Neural progenitor cell (in vitro differentiated cells): ENCODE data around the gene RABEPK. TPM values are rescaled to one million over a fixed set of nuclear protein-coding genes. Genes with fewer than 3 reads are reported as not detected.
"Not testable (repeated sequence)": the region's sequence is repeated elsewhere in the genome, so short reads cannot be mapped to it uniquely, and the experiment has no call there.

Experiments used
- DNase-seq: peaks from one replicate; pipeline ENCODE4 v3.0.0-alpha.2; 2016; ENCODE audit warnings: low spot score
- H2AFZ ChIP-seq: fragments of 200-600 bp; sonication (generic); replicated peaks from 2 replicates; pipeline ENCODE4 v1.6.1; 2016; ENCODE audit warnings: antibody characterized with exemption
- H3F3A ChIP-seq: fragments of 200-600 bp; sonication (generic); 2 replicates; pipeline ENCODE4 v1.6.1; 2016; ENCODE audit warnings: antibody characterized with exemption, low read depth
- H3K27ac ChIP-seq: fragments of 200-600 bp; sonication (generic); 2 replicates; pipeline ENCODE4 v1.5.1; 2016; ENCODE audit warnings: mild to moderate bottlenecking
- H3K27me3 ChIP-seq: fragments of 200-600 bp; sonication (generic); 2 replicates; pipeline ENCODE4 v1.6.1; 2016; ENCODE audit warnings: mild to moderate bottlenecking, moderate library complexity
- H3K36me3 ChIP-seq: fragments of 200-600 bp; sonication (generic); 2 replicates; pipeline ENCODE4 v1.5.1; 2016
- H3K4me1 ChIP-seq: fragments of 200-600 bp; sonication (generic); 2 replicates; pipeline ENCODE4 v1.6.1; 2016; ENCODE audit warnings: mixed run types
- H3K4me2 ChIP-seq: fragments of 200-600 bp; sonication (generic); 2 replicates; pipeline ENCODE4 v1.6.1; 2016
- H3K4me3 ChIP-seq: fragments of 200-600 bp; sonication (generic); 2 replicates; pipeline ENCODE4 v1.5.1; 2016
- H3K79me2 ChIP-seq: fragments of 200-600 bp; sonication (generic); 2 replicates; pipeline ENCODE4 v1.6.1; 2016; ENCODE audit warnings: low read depth
- H3K9ac ChIP-seq: fragments of 200-600 bp; sonication (generic); 2 replicates; pipeline ENCODE4 v1.6.1; 2016
- H3K9me3 ChIP-seq: fragments of 200-600 bp; sonication (generic); 2 replicates; pipeline ENCODE4 v1.5.1; 2016; ENCODE audit warnings: low read depth
- H4K20me1 ChIP-seq: fragments of 200-600 bp; sonication (generic); 2 replicates; pipeline ENCODE4 v1.6.1; 2016; ENCODE audit warnings: low read depth
- H3K27ac Mint-ChIP-seq: 3 replicates; pipeline ENCODE4 v1.8.0; 2021; ENCODE audit warnings: mixed read lengths
- H3K27me3 Mint-ChIP-seq: 2 replicates; pipeline ENCODE4 v1.8.0; 2022; ENCODE audit warnings: low read depth, mild to moderate bottlenecking, inconsistent platforms, moderate library complexity, mixed read lengths; ENCODE audit not compliant: insufficient read depth
- H3K36me3 Mint-ChIP-seq: 3 replicates; pipeline ENCODE4 v1.8.0; 2021; ENCODE audit warnings: mixed read lengths
- H3K4me1 Mint-ChIP-seq: 3 replicates; pipeline ENCODE4 v1.8.0; 2021; ENCODE audit warnings: mixed read lengths
- H3K4me3 Mint-ChIP-seq: 3 replicates; pipeline ENCODE4 v1.8.0; 2021; ENCODE audit warnings: mild to moderate bottlenecking, moderate library complexity, mixed read lengths
- H3K9me3 Mint-ChIP-seq: 3 replicates; pipeline ENCODE4 v1.8.0; 2020; ENCODE audit warnings: mixed read lengths
- EZH2 ChIP-seq: fragments of 200-600 bp; sonication (generic); IDR thresholded peaks from 2 replicates; pipeline ENCODE4 v1.6.1; 2017; ENCODE audit warnings: antibody characterized with exemption, mild to moderate bottlenecking, moderate library complexity
- EZH2phosphoT487 ChIP-seq: fragments of 200-600 bp; sonication (generic); IDR thresholded peaks from 2 replicates; pipeline ENCODE4 v1.6.1; 2017; ENCODE audit warnings: antibody characterized with exemption
- total RNA-seq: library from RNA; depleted of rRNA; stranded (reverse); fragments of >200 nt; gene quantifications from 2 replicates; pipeline ENCODE4 v1.2.3, GENCODE V29; 2015; ENCODE audit warnings: low replicate concordance
- TF ChIP-seq, protein P1 (sequence below): fragments of 200-600 bp; sonication (generic); IDR thresholded peaks from 2 replicates; pipeline ENCODE4 v1.5.1; 2017; ENCODE audit warnings: antibody characterized with exemption, mild to moderate bottlenecking

RABEPK gene
- total RNA-seq, 1 donor from 2014 or later = 7.8 TPM

GRCh38 chr9:125176636-125177035 is 23.7 kb upstream of the RABEPK start:
- no peak overlapping the region for H3K9ac ChIP-seq
- TF ChIP-seq, protein P1, sequence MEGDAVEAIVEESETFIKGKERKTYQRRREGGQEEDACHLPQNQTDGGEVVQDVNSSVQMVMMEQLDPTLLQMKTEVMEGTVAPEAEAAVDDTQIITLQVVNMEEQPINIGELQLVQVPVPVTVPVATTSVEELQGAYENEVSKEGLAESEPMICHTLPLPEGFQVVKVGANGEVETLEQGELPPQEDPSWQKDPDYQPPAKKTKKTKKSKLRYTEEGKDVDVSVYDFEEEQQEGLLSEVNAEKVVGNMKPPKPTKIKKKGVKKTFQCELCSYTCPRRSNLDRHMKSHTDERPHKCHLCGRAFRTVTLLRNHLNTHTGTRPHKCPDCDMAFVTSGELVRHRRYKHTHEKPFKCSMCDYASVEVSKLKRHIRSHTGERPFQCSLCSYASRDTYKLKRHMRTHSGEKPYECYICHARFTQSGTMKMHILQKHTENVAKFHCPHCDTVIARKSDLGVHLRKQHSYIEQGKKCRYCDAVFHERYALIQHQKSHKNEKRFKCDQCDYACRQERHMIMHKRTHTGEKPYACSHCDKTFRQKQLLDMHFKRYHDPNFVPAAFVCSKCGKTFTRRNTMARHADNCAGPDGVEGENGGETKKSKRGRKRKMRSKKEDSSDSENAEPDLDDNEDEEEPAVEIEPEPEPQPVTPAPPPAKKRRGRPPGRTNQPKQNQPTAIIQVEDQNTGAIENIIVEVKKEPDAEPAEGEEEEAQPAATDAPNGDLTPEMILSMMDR = no peak
- no peak for TF ChIP-seq EZH2phosphoT487
- TF ChIP-seq EZH2 = no peak
- H4K20me1 ChIP-seq = peaks cover 26% of the 10 kb centered on the region
- H3K4me3 ChIP-seq = no peak overlapping the region
- Mint-ChIP-seq H3K4me1 (peaks cover 4% of the 10 kb centered on the region), H3K27ac (no peak overlapping the region), H3K9me3 (peaks cover 4% of the 10 kb centered on the region), H3K36me3 (peaks cover 23% of the 10 kb centered on the region), H3K27me3 (no peaks in the 10 kb centered on the region), H3K4me3 (no peak overlapping the region)
- H3K4me1 ChIP-seq = no peaks in the 10 kb centered on the region
- no peak for DNase-seq
- H3K27me3 ChIP-seq = no peaks in the 10 kb centered on the region
- no peak overlapping the region for H3K27ac ChIP-seq
- peaks cover 16% of the 10 kb centered on the region for H3F3A ChIP-seq
- no peak overlapping the region for H2AFZ ChIP-seq
- H3K9me3 ChIP-seq = no peaks in the 10 kb centered on the region
- H3K36me3 ChIP-seq = no peaks in the 10 kb centered on the region
- H3K79me2 ChIP-seq = peaks cover 99% of the 10 kb centered on the region
- H3K4me2 ChIP-seq = no peak overlapping the region

DNA sequence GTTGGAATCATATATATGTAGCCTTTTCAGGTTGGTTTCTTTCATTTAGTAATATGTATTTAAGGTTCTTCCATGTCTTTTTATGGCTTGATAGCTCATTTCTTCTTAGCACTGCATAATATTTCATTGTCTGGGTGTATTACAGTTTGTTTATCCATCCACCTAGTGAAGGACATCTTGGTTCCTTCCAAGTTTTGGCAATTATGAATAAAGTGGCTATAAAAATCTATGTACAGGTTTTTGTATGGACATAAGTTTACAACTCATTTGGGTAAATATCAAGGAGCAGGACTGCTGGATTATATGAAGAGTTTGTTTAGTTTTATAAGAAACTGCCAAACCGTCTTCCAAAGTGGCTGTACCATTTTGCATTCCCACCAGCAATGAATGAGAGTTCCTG is 22.5 kb upstream of the RABEPK start:
- H3K4me3 ChIP-seq = no peak overlapping the region
- H3K4me1 Mint-ChIP-seq = peaks cover 4% of the 10 kb centered on the region
- H2AFZ ChIP-seq = no peak overlapping the region
- H4K20me1 ChIP-seq = peaks cover 35% of the 10 kb centered on the region
- peaks cover 4% of the 10 kb centered on the region for H3K9me3 Mint-ChIP-seq
- peaks cover 16% of the 10 kb centered on the region for H3F3A ChIP-seq
- H3K4me1 ChIP-seq = no peaks in the 10 kb centered on the region
- H3K4me3 Mint-ChIP-seq = no peak overlapping the region
- H3K27me3 Mint-ChIP-seq = no peaks in the 10 kb centered on the region
- peaks cover 22% of the 10 kb centered on the region for H3K36me3 Mint-ChIP-seq
- no peak for TF ChIP-seq EZH2
- TF ChIP-seq, protein P1 = no peak
- no peak overlapping the region for H3K9ac ChIP-seq
- H3K9me3 ChIP-seq = no peaks in the 10 kb centered on the region
- H3K79me2 ChIP-seq = peaks cover 99% of the 10 kb centered on the region
- H3K27ac Mint-ChIP-seq = no peak overlapping the region
- no peak overlapping the region for H3K27ac ChIP-seq
- H3K4me2 ChIP-seq = no peak overlapping the region
- H3K36me3 ChIP-seq = no peaks in the 10 kb centered on the region
- H3K27me3 ChIP-seq = no peaks in the 10 kb centered on the region
- DNase-seq = no peak

DNA sequence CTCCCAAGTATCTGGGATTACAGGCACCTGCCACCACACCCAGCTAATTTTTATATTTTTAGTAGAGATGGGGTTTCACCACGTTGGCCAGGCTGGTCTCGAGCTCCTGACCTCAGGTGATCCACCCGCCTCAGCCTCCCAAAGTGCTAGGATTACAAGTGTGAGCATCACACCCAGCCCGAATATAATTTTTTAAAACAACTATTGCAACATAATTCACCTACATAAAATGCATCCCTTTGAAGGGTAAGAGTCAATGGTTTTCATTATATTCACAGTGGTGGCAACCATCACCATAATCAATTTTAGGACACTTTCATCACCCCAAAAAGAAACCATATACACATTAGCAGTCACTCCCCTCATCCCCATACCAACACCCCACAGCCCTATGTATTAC is 20.6 kb upstream of the RABEPK start:
- not testable (repeated sequence) for H3K27ac ChIP-seq, H3K27me3 ChIP-seq, H3K4me1 ChIP-seq, H3K4me3 Mint-ChIP-seq, H2AFZ ChIP-seq, H3K4me1 Mint-ChIP-seq, H3K27ac Mint-ChIP-seq, DNase-seq, H3K9me3 ChIP-seq, H3K36me3 ChIP-seq, H3K27me3 Mint-ChIP-seq, H3K9ac ChIP-seq, H3K4me2 ChIP-seq, H3K4me3 ChIP-seq, H3K9me3 Mint-ChIP-seq
- Histone ChIP-seq H3K79me2 (peaks cover 99% of the 10 kb centered on the region), H3F3A (peaks cover 16% of the 10 kb centered on the region), H4K20me1 (peaks cover 50% of the 10 kb centered on the region)
- peaks cover 23% of the 10 kb centered on the region for H3K36me3 Mint-ChIP-seq

GRCh38 chr9:125180876-125181275 is 19.5 kb upstream of the RABEPK start:
- H3K4me2 ChIP-seq = no peak overlapping the region
- no peaks in the 10 kb centered on the region for H3K27me3 ChIP-seq
- H3K27ac ChIP-seq = no peak overlapping the region
- Mint-ChIP-seq H3K4me3 (no peak overlapping the region), H3K9me3 (peaks cover 4% of the 10 kb centered on the region), H3K36me3 (peaks cover 23% of the 10 kb centered on the region), H3K27me3 (no peaks in the 10 kb centered on the region), H3K27ac (no peak overlapping the region), H3K4me1 (peaks cover 4% of the 10 kb centered on the region)
- no peak overlapping the region for H2AFZ ChIP-seq
- no peaks in the 10 kb centered on the region for H3K4me1 ChIP-seq
- TF ChIP-seq, protein P1 = no peak
- TF ChIP-seq EZH2phosphoT487 (no peak), EZH2 (no peak)
- H3F3A ChIP-seq = peaks cover 16% of the 10 kb centered on the region
- no peak overlapping the region for H3K4me3 ChIP-seq
- H3K9ac ChIP-seq = no peak overlapping the region
- DNase-seq = no peak
- H3K36me3 ChIP-seq = no peaks in the 10 kb centered on the region
- H3K9me3 ChIP-seq = no peaks in the 10 kb centered on the region
- peaks cover 57% of the 10 kb centered on the region for H4K20me1 ChIP-seq
- peaks cover 100% of the 10 kb centered on the region for H3K79me2 ChIP-seq

DNA sequence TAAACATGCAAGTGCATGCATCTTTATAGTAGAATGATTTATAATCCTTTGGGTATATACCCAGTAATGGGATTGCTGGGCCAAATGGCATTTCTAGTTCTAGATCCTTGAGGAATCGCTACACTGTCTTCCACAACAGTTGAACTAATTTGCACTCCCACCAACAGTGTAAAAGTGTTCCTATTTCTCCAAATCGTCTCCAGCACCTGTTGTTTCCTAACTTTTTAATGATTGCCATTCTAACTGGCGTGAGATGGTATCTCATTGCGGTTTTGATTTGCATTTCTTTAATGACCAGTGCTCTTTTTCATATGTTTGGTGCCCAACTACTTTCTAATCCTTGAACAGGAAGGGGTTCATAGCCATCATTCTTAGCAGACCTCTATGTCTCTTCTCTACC is 18.6 kb upstream of the RABEPK start:
- H3K4me1 Mint-ChIP-seq, H3K36me3 ChIP-seq, H3K9me3 Mint-ChIP-seq, H3K9me3 ChIP-seq, H3K4me3 Mint-ChIP-seq, H2AFZ ChIP-seq, H3K4me1 ChIP-seq, H3K4me3 ChIP-seq, DNase-seq, H3K27ac Mint-ChIP-seq, H3K27me3 Mint-ChIP-seq, H3K9ac ChIP-seq, H3F3A ChIP-seq, H3K27me3 ChIP-seq, H3K27ac ChIP-seq, H3K4me2 ChIP-seq: not testable (repeated sequence)
- peaks cover 20% of the 10 kb centered on the region for H3K36me3 Mint-ChIP-seq
- Histone ChIP-seq H3K79me2 (peaks cover 100% of the 10 kb centered on the region), H4K20me1 (peaks cover 55% of the 10 kb centered on the region)
